IPS DF 4.7 (cell line): ENCODE measurements around the gene LRRC46.

Source experiments
- DNase-seq: peaks from one replicate; pipeline ENCODE4 v3.0.0-alpha.2; 2013; ENCODE audit warnings: low spot score; ENCODE audit errors: extremely low read depth

The LRRC46 gene

GRCh38 chr17:47850692-47851573, 19.5 kb downstream of the LRRC46 start, which contains the start of gene SP6:
SP6 (minus strand) TSS chr17:47851163; CDS start chr17:47848429, 2,734 bp downstream.
- peak; percentile 51 for DNase-seq

GRCh38 chr17:47851764-47852112, 20.3 kb downstream of the LRRC46 start:
- DNase-seq = no peak

- DNase-seq = no peak
Observed at GRCh38 chr17:47852113-47852949, 20.9 kb downstream of the LRRC46 start.

- DNase-seq = no peak
Observed at GRCh38 chr17:47853616-47854015, 22.1 kb downstream of the LRRC46 start.

GRCh38 chr17:47855737-47856136, 24.3 kb downstream of the LRRC46 start:
- no peak for DNase-seq

GRCh38 chr17:47856830-47857229, 25.4 kb downstream of the LRRC46 start:
- DNase-seq = no peak

GRCh38 chr17:47857551-47858455, 26.3 kb downstream of the LRRC46 start:
- DNase-seq = no peak

- DNase-seq = no peak
Observed at GRCh38 chr17:47860386-47860785, 28.9 kb downstream of the LRRC46 start.

- DNase-seq = no peak
Observed at GRCh38 chr17:47862621-47863440, 31.4 kb downstream of the LRRC46 start.

- no peak for DNase-seq
Observed at GRCh38 chr17:47864791-47865216, 33.3 kb downstream of the LRRC46 start.

GRCh38 chr17:47866941-47867340, 35.5 kb downstream of the LRRC46 start:
- DNase-seq = no peak

- DNase-seq = no peak
Observed at GRCh38 chr17:47867813-47868533, 36.5 kb downstream of the LRRC46 start.

GRCh38 chr17:47869114-47869513, 37.6 kb downstream of the LRRC46 start:
- no peak for DNase-seq

GRCh38 chr17:47870056-47870455, 38.6 kb downstream of the LRRC46 start:
- no peak for DNase-seq

GRCh38 chr17:47871048-47871447, 39.6 kb downstream of the LRRC46 start:
- DNase-seq = no peak

- DNase-seq = no peak
Observed at GRCh38 chr17:47872019-47872650, 40.7 kb downstream of the LRRC46 start.

- DNase-seq = no peak
Observed at GRCh38 chr17:47872651-47873161, 41.2 kb downstream of the LRRC46 start.

- DNase-seq = no peak
Observed at GRCh38 chr17:47873200-47874090, 42.0 kb downstream of the LRRC46 start.
